Activated CD8-positive, alpha-beta memory T cell treated with anti-CD3 and anti-CD28 coated beads for 1 hour (primary cell): ENCODE measurements around the gene PFKFB2.
A peak's percentile ranks its signal among the peaks of the same experiment; 100 is the strongest.
"Not testable (repeated sequence)": the region's sequence is repeated elsewhere in the genome, so short reads cannot be mapped to it uniquely, and the experiment has no call there.

ENCODE experiments used
- DNase-seq, 2 donors: peaks; one replicate each; pipeline ENCODE4 v3.0.0-alpha.2; 2020; ENCODE audit warnings: low read depth in 1 of 2; ENCODE audit errors: extremely low read depth in 1 of 2

The PFKFB2 gene

DNA sequence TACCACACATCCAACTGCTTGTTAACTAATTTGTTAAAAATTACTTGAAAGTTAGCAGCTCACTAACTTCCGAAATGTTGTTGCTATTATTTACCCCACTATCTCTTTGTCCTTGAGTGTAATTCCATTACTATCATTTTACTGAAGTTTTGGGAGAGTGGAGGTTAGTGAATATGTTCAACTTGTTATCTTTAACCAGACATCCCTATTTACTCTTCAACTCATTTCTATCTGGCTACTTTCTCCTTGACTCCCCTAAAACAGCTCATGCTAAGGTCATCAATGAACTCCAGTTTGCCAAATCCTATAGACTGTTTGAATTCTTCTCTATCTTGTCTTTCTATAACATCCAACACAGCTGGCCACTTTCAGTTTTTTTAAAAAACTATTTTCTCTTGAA is 16.2 kb upstream of the PFKFB2 start:
- DNase-seq: no peak

- no peak for DNase-seq
Measured at GRCh38 chr1:207039380-207040180, 13.5 kb upstream of the PFKFB2 start.

DNA sequence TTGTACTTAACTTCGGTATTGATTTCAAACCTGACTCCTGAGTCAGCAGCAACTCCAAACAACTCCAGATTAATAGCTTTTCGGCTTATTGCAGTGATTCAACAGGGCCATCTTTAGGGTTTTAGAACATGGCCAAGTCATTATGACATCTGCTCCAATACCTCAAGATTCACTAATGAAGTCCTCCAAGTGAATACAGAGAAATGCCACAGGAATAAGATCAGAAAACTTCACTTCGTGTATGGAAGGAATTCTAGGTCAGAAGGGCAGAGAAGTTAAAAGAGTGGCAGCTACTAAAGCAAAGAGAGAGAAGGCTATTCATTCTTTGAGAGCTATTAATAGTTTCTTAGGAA is 12.9 kb upstream of the PFKFB2 start:
- no peak for DNase-seq

DNA sequence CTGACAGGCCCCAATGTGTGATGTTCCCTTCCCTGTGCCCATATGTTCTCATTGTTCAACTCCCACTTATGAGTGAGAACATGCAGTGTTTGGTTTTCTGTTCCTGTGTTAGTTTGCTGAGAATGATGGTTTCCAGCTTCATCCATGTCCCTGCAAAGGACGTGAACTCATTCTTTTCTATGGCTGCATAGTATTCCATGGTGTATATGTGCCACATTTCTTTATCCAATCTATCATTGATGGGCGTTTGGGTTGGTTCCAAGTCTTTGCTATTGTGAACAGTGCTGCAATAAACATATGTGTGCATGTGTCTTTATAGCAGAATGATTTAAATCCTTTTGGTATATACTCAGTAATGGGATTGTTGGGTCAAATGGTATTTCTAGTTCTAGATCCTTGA is 11.7 kb upstream of the PFKFB2 start:
- not testable (repeated sequence) for DNase-seq

DNA sequence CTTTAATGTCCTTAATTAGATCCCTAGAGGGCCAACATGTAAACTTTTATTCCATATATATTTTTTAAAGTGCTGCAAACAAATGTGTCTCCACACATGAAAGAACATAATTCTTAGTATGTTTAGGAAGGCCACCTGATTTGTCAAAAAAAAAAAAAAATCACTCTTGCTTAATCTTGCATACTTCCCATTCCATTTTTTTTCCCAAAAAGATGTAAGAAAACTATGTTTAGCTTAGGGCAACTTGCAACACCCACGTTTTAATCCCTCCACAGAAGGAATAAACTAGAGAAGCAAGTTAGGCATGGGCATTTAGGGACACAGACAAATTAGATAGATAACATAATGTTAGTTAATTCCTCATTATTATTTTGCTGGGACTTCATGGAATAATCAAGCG is 7.6 kb upstream of the PFKFB2 start:
- no peak for DNase-seq

DNA sequence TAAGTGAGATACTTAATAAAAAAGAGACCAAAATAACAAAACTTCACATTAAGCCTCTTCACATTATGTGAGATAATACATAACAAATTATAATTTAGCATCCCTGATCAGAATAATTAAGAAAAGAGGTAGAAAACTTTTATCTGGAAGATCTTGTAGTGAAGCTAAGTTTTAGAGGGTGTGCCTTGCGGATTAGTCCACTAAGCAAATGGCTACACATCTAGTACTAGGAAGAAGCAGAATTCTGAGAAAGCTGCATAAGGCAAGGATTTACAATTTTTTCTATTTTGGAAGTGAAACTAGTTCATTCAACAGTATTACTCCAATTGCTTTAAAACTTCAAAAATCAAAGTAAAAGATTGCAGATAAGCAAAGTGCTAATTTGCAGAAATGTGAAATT is 5.6 kb upstream of the PFKFB2 start:
- DNase-seq: no peak

GRCh38 chr1:207048041-207048440 is 5.0 kb upstream of the PFKFB2 start:
- no peak for DNase-seq

- DNase-seq: no peak
Measured at GRCh38 chr1:207049054-207049453, 4.0 kb upstream of the PFKFB2 start.

DNA sequence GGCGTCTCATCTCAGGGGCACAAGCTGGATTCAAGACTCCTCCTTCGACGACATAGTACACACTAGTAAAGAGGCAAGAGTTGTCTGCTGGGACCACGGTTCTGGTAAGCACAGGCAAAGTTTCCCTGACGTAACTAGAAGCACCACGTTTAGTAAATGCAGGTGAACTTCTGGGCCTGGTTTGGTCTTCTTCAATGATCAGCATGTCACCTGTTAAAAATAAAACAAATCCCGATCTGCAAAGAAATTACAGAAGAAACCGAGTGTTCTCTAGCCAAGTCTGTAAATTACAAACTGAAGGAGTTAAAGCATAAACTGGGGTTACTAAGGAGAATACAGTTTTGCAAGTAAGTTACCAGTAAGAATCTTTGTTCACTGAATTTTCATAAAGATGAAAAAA is 3.6 kb upstream of the PFKFB2 start:
- DNase-seq: no peak

- peak in 1 of 2 donors; percentile 22 for DNase-seq
Measured at GRCh38 chr1:207049974-207050391, 3.1 kb upstream of the PFKFB2 start.

DNA sequence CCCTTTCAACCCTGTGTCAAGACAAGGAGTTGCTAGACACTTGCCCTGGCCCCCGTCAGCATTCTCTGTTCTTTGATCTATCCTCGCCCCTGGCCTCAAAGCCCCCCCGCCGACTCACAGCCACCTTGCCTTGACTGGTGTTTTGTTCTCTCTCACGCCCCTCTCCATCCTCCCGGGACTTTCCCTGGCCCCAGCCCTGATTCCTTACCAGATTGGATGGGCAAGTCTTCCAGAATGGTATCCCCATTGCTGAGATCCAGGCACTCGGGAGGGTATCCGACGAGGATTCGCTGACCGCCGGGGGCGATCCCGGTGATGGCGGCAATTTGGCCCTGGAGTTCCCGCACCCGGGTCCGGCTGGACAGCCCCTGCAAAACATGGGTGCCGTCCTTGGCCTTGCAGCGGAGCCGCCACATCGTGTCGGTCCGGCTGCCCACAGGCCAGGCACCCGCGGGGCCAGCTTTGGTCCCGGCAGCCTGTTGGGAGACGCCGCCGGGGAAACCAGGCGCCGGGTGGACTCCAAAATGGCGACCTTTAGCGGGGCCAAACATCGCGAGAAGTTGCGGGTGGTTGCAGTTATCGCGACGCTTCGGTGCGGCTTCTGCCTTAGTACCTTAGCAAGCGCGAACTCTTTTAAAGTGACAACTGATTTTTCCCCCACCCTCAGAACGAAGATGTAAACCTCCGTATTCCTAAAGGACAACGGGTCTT is 2.4 kb upstream of the PFKFB2 start:
- peak; percentile 80 to 89 for DNase-seq

GRCh38 chr1:207051191-207051943 is 1.7 kb upstream of the PFKFB2 start, which contains the start of gene YOD1:
TSS of gene YOD1 (minus strand) at chr1:207051208. CDS start at chr1:207051030, 178 bp downstream.
- DNase-seq: no peak

DNA sequence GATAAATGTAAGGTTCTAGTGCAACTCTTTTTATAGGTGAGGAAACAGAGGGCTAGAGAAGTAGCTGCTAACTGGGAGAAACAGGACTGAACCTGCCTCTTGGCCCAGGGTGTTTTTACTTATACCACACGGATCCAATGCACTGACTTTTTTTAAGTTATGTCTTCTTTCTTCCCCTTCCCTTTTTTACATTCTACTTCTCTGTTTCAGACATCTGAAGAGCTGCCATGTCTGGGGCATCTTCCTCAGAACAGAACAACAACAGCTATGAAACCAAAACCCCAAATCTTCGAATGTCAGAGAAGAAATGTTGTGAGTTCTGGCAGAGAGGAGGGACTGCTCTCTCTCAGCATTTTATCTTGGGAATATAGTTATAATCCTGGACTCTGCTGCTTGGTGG is 1.4 kb downstream of the PFKFB2 start:
- no peak for DNase-seq

DNA sequence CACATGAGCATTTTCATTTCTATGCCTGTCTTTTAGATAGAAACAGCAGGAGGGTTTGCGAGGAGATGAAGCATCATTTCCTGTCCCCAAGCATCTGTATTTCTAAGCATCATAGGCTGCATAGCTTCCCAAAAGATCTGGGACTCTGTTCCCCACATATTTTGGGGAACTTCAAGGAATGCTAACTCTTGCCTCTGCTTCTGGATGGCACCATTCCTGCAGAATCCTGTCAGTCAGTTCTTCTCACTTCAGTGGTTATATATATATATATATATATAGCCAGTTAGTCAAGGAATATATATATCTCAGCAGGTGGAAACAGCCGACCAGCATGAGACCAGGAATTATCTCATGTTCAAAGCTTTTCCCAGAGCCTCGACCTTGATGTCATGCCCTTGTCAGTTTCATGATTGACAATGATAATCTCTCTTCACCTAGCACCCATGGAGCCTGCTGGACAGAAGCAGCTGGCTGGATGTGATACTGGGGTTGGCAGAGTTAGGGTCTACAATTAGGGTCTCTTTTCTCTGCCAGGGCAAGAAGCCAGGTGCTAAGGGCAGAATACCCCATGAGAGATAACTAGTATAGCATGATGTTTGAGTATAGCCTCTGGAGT is 2.4 kb downstream of the PFKFB2 start:
- no peak for DNase-seq

- DNase-seq: no peak
Measured at GRCh38 chr1:207056673-207057072, 3.6 kb downstream of the PFKFB2 start.

DNA sequence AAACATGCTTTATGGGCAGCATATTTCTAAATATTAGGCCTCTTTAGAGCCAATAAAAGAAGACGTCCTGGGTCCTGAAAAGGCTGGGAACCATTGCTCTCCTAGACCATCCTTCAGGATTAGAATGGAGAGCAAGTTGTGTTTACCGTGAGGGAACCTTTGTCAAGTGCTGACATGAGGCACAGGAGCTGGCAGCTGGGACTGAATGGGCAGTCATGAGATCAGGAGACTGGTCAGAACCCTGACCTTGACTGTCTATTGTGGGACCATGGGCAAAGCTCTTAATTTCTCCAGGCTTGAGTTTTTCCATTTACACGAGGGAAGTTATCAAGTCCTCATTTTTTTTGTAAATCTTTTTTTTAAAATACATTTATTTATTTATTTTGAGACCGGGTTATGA is 5.2 kb downstream of the PFKFB2 start:
- DNase-seq: no peak

- no peak for DNase-seq
Measured at GRCh38 chr1:207058878-207059867, 6.1 kb downstream of the PFKFB2 start.

- DNase-seq: no peak
Measured at GRCh38 chr1:207059881-207060280, 6.8 kb downstream of the PFKFB2 start.

DNA sequence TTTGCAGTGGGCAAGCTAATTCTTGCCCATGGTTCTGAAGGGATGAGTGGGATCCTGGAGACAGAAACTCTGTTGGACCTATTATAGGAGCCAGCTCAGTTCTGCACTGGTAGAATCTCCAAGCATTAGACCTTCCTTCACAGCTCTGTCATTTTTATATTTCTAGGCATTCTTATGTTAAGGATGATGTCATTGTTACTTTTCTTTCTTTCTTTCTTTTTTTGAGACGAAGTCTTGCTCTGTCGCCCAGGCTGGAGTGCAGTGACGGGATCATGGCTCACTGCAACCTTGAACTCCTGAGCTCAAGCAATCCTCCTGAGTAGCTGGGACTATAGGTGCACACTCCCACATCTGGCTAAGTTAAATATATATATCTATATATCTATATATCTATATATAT is 7.5 kb downstream of the PFKFB2 start:
- DNase-seq: no peak

- DNase-seq: no peak
Measured at GRCh38 chr1:207062058-207062457, 9.0 kb downstream of the PFKFB2 start.
